ENCODE data around the gene AMPH. TPM values are rescaled to one million over a fixed set of nuclear protein-coding genes. Genes with fewer than 3 reads are reported as not detected.

AMPH gene
- total RNA-seq, 4 donors from 2014 or later: 3.5 to 37.0 (median 10.9) TPM

DNA sequence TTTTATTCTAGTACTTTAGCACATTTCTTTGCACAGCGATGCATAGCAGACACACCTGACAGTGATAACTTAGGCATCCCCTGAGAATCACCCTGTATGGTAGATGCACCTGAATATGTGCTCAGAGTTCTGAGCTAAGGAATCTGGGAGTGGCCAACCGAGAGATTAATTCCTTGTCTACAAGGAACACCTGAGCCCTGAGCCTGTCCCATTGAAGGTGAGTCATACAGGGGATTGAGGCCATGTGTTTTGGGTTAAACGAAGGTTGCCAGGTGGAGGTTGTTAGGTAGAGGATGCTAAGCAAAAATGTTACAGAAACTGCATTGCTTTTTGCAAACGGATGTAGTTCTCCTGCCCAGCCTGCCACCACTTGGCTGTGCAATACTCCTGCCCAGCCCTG lies 128.9 kb downstream of the AMPH start:
- H3K9me3 ChIP-seq: no peaks in the 10 kb centered on the region
- H3K27me3 ChIP-seq: no peaks in the 10 kb centered on the region
- TF ChIP-seq EP300 (IDR thresholded peaks at IDR 0.05): no peak
- TF ChIP-seq, protein P1, sequence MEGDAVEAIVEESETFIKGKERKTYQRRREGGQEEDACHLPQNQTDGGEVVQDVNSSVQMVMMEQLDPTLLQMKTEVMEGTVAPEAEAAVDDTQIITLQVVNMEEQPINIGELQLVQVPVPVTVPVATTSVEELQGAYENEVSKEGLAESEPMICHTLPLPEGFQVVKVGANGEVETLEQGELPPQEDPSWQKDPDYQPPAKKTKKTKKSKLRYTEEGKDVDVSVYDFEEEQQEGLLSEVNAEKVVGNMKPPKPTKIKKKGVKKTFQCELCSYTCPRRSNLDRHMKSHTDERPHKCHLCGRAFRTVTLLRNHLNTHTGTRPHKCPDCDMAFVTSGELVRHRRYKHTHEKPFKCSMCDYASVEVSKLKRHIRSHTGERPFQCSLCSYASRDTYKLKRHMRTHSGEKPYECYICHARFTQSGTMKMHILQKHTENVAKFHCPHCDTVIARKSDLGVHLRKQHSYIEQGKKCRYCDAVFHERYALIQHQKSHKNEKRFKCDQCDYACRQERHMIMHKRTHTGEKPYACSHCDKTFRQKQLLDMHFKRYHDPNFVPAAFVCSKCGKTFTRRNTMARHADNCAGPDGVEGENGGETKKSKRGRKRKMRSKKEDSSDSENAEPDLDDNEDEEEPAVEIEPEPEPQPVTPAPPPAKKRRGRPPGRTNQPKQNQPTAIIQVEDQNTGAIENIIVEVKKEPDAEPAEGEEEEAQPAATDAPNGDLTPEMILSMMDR (IDR thresholded peaks at IDR 0.05): no peak
- TF ChIP-seq POLR2A (IDR thresholded peaks at IDR 0.05): no peak
- 89 to 90% methylated on average over 4 of the region's 4 CpGs for WGBS, 2 donors
- DNase-seq (ENCODE audit: low spot score in 2 of 2): no peak
- no peak overlapping the region for H3K27ac ChIP-seq
- no peak overlapping the region for H3K4me3 ChIP-seq
- no peaks in the 10 kb centered on the region for H3K36me3 ChIP-seq
- no peaks in the 10 kb centered on the region for H3K4me1 ChIP-seq

DNA sequence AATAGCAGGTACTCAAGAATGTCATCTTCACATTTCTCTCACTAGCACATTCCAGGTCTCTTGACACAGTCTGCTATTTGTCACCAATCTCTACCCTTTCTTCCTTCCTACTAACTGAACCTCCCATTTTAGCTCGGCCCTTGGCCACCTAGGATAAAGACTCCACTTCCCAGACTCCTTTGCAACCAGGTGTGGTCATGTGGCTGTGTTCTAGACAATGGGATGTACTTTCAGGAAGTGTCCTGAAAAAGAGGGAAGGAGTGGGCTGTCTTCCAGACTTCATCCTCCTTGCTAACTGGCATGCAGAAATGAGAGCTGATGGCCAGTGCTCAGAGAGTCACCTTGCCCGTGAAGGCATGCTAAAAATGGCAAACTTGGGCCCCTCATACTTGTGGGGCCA lies 139.2 kb downstream of the AMPH start:
- 71 to 75% methylated on average over 2 of the region's 2 CpGs for WGBS, 2 donors
- no peak overlapping the region for H3K27ac ChIP-seq
- H3K4me1 ChIP-seq: no peaks in the 10 kb centered on the region
- no peak for DNase-seq (ENCODE audit: low spot score in 2 of 2)
- no peaks in the 10 kb centered on the region for H3K9me3 ChIP-seq
- H3K36me3 ChIP-seq: no peaks in the 10 kb centered on the region
- H3K4me3 ChIP-seq: no peak overlapping the region
- TF ChIP-seq EP300 (IDR thresholded peaks at IDR 0.05) (no peak), POLR2A (IDR thresholded peaks at IDR 0.05) (no peak)
- TF ChIP-seq, protein P1 (IDR thresholded peaks at IDR 0.05): no peak
- H3K27me3 ChIP-seq: no peaks in the 10 kb centered on the region

DNA sequence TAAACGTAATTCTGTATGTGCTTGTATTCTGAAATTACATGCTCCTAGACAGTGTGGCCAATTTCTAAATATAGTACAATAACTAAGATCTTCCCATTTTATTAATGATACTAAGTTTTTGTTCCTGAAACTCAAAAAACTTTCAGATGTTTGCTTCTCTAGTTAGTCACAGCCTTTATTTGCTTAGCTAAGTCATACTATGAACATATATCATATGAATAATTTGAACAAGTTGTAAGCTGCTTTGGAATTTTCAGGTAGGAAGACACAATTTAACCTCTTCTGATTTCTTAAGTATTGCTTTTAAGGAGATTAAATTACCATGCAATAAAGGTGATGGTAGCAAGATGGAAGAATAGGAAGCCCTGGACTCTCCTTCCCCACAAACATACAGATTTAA lies 148.7 kb downstream of the AMPH start:
- Histone ChIP-seq H3K27me3 (no peaks in the 10 kb centered on the region), H3K4me1 (no peaks in the 10 kb centered on the region), H3K36me3 (no peaks in the 10 kb centered on the region), H3K9me3 (peaks cover 0 to 25% (median 4%) of the 10 kb centered on the region in 4 donors), H3K4me3 (no peak overlapping the region), H3K27ac (no peak overlapping the region)
- 89 to 94% methylated on average over 1 of the region's 1 CpG for WGBS, 2 donors
- no peak for TF ChIP-seq EP300 (IDR thresholded peaks at IDR 0.05)
- no peak for TF ChIP-seq POLR2A (IDR thresholded peaks at IDR 0.05)
- TF ChIP-seq, protein P1 (IDR thresholded peaks at IDR 0.05): no peak
- no peak for DNase-seq (ENCODE audit: low spot score in 2 of 2)

DNA sequence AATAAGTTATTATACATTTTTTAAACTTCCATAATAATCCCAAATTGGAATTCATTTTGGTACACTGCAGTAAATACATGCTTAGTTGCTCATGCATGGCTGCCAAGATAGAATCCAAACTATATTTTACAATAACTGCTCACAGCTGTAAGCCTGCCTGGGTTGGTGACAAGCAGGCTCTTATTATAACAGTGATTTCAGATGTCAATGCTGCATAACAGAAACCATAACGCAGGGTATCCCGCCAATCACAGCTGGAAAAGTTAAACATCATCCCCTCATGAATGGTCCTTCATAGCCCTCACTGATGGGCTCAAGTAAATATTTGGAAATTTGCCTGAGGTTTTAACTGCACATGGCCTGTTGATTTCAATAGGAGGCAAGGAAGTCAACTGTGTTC lies 149.8 kb downstream of the AMPH start:
- Histone ChIP-seq H3K4me3 (no peak overlapping the region), H3K27me3 (no peaks in the 10 kb centered on the region), H3K9me3 (peaks cover 0 to 25% (median 4%) of the 10 kb centered on the region in 4 donors), H3K36me3 (no peaks in the 10 kb centered on the region), H3K27ac (no peak overlapping the region), H3K4me1 (no peaks in the 10 kb centered on the region)
- WGBS, 2 donors: 62 to 71% methylated on average over 2 of the region's 2 CpGs
- DNase-seq (ENCODE audit: low spot score in 2 of 2): no peak
- TF ChIP-seq EP300 (IDR thresholded peaks at IDR 0.05): no peak
- no peak for TF ChIP-seq POLR2A (IDR thresholded peaks at IDR 0.05)
- TF ChIP-seq, protein P1 (IDR thresholded peaks at IDR 0.05): no peak

DNA sequence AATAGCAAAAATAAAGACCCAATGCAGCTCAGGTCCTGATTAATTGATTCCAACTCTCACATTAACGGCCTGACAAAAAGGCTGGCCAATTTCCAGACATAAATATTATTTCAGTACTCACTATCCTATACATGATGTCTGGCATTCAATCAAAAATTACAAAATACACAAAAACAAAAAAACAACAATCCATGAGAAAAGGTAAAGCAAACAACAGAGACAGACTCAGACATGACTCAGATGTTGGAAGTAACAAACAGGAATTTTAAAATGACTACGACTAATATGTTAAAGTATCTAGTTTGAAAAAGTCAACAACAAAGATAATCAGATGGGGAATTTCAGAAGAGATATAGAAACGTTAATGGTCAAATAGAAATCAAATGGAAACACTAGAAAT lies 152.8 kb downstream of the AMPH start:
- no peak overlapping the region for H3K27ac ChIP-seq
- WGBS, 2 donors: 39 to 61% methylated on average over 3 of the region's 3 CpGs
- H3K4me3 ChIP-seq: no peak overlapping the region
- peaks cover 0 to 12% (median 0%) of the 10 kb centered on the region in 4 donors for H3K9me3 ChIP-seq
- TF ChIP-seq EP300 (IDR thresholded peaks at IDR 0.05) (no peak), POLR2A (IDR thresholded peaks at IDR 0.05) (no peak)
- TF ChIP-seq, protein P1 (IDR thresholded peaks at IDR 0.05): no peak
- no peaks in the 10 kb centered on the region for H3K4me1 ChIP-seq
- no peak for DNase-seq (ENCODE audit: low spot score in 2 of 2)
- H3K36me3 ChIP-seq: no peaks in the 10 kb centered on the region
- H3K27me3 ChIP-seq: no peaks in the 10 kb centered on the region

All from tibial nerve (tissue), 4 donors.